Activated CD8-positive, alpha-beta memory T cell treated with anti-CD3 and anti-CD28 coated beads, Interleukin-2, amount 10 ng/mL, durations not matched to agents 7 days and 5 days (primary cell): ENCODE data around the gene KIF6. TPM values are rescaled to one million over a fixed set of nuclear protein-coding genes. Genes with fewer than 3 reads are reported as not detected.

Experiments
- ATAC-seq: fragments of 150-1000 bp; cut with Tn5 transposase; one replicate; pipeline ENCODE4 v1.10.0; 2021; ENCODE audit warnings: moderate library complexity
- CTCF ChIA-PET: fragments of 350-600 bp; sonication (Branson Sonifier 250); formaldehyde crosslinking; loops from one replicate; lab custom pipeline; 2021; ENCODE audit warnings: antibody characterized with exemption; lab: Charles Lee
- DNase-seq: peaks from one replicate; pipeline ENCODE4 v3.0.0-alpha.2; 2020
- H3K27ac Mint-ChIP-seq: one replicate; pipeline ENCODE4 v1.8.0; 2021; ENCODE audit warnings: mild to moderate bottlenecking, mixed read lengths
- H3K27me3 Mint-ChIP-seq: one replicate; pipeline ENCODE4 v1.8.0; 2021; ENCODE audit warnings: mixed read lengths
- H3K36me3 Mint-ChIP-seq: one replicate; pipeline ENCODE4 v1.8.0; 2021; ENCODE audit warnings: mild to moderate bottlenecking, mixed read lengths
- H3K4me1 Mint-ChIP-seq: one replicate; pipeline ENCODE4 v1.8.0; 2021; ENCODE audit warnings: mixed read lengths
- H3K4me3 Mint-ChIP-seq: one replicate; pipeline ENCODE4 v1.8.0; 2021; ENCODE audit warnings: mild to moderate bottlenecking, moderate library complexity, mixed read lengths
- H3K9me3 Mint-ChIP-seq: one replicate; pipeline ENCODE4 v1.8.0; 2022; ENCODE audit warnings: low read depth, mixed read lengths
- total RNA-seq, 2 experiments: library from RNA; stranded (reverse); gene quantifications; one replicate each; pipeline ENCODE4 v1.2.3, GENCODE V29; 2021

Gene KIF6
- total RNA-seq, 2 experiments from 2014 or later = not detected

DNA sequence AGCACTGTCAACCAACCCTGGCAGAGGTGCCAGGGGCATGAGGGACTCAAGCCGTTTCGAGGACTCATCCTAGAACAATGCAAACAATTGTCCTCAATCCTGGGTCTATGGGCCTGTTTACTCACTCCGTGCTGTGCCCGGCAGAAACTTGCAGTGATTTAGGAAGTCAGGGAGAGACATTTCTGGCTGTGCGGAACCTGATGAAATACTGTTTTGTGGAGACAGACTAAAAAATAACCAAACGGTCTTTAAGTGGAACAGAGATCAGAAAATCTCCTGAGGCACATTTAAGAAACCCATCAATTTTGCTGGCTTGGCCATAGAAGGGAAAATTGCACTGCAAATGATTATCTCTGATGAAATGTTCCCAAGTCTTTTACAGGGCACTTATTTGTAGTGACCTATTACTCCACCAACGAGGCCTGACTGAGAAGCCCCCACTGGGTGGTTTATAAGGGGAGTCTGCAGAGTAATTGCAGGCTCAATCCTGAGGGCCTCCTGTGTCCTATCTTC is 322.9 kb downstream of the KIF6 start:
- peaks cover 6% of the 10 kb centered on the region for H3K4me1 Mint-ChIP-seq
- H3K4me3 Mint-ChIP-seq = no peak overlapping the region
- DNase-seq (no peak), ATAC-seq (no peak)
- no peak overlapping the region for H3K27ac Mint-ChIP-seq
- H3K36me3 Mint-ChIP-seq = no peaks in the 10 kb centered on the region
- CTCF ChIA-PET = no interaction called here
- H3K27me3 Mint-ChIP-seq = peaks cover 10% of the 10 kb centered on the region
- no peaks in the 10 kb centered on the region for H3K9me3 Mint-ChIP-seq

DNA sequence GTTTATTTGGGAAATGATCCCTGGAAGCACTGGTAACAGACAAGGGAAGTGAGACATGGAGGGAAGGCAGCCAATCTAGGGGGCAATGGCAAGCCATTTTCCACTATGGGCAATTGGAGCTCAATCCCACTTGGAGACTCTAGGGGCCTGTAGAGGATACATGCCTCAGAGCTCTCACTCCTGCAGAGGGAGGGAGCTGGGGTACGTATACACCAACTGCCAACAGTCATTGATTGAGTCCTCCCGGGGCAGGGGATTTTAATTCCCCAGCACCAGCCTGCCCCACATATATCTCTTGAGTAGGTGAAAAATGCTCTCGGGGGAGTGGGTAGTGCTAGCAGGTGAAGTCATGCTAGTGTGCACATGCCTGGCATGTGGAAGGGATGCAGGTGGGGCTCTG is 323.8 kb downstream of the KIF6 start:
- Mint-ChIP-seq H3K27me3 (peaks cover 8% of the 10 kb centered on the region), H3K4me1 (peaks cover 4% of the 10 kb centered on the region), H3K9me3 (no peaks in the 10 kb centered on the region), H3K4me3 (no peak overlapping the region), H3K27ac (no peak overlapping the region), H3K36me3 (no peaks in the 10 kb centered on the region)
- DNase-seq = no peak
- ATAC-seq = no peak
- CTCF ChIA-PET = no interaction called here

DNA sequence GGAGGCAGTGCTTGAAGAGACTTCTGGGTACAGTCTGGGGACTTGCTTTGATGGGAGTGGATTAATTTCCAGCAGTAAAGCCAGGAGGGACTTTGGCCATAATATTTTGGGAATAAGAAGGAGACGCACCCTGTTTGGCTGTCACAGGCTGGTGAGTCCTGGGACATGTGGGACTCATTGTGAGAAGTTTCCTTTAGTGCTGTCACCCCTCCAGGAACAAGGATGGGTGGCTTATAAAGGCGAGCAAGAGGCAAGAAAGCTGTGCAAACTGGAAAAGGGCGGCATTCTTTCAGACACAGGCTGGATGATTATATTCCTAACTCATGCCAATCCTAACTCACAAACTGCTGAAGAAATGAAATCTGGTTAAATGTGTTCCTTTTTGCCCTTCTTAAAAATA is 325.2 kb downstream of the KIF6 start:
- ATAC-seq = no peak

DNA sequence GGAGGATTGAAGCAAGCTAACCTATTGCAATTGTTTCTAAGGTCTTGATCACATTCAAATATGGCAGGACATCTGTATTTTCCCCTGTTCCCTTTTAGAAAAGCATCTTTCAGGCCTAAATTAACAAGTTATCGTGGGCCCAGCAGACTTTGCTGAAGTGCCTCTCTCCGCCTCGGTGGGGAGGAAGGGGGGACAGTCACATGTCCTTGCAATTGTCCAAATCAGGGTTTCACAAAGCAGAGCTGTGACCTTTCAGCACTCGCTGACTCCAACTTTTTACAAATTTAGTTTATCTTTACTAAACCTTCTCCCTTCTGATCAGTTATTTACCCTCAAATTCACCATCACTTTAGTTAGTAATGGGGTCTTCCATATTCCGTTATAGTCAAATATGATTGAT is 328.4 kb downstream of the KIF6 start:
- peaks cover 12% of the 10 kb centered on the region for H3K27me3 Mint-ChIP-seq
- no peak overlapping the region for H3K4me3 Mint-ChIP-seq
- H3K9me3 Mint-ChIP-seq = no peaks in the 10 kb centered on the region
- H3K4me1 Mint-ChIP-seq = no peaks in the 10 kb centered on the region
- DNase-seq (no peak), ATAC-seq (no peak)
- no peaks in the 10 kb centered on the region for H3K36me3 Mint-ChIP-seq
- CTCF ChIA-PET = no interaction called here
- no peak overlapping the region for H3K27ac Mint-ChIP-seq

More for the DNA sequence above, 325.2 kb downstream of the KIF6 start:
- Mint-ChIP-seq H3K27me3 (peaks cover 4% of the 10 kb centered on the region), H3K27ac (no peak overlapping the region), H3K9me3 (no peaks in the 10 kb centered on the region), H3K4me1 (no peaks in the 10 kb centered on the region), H3K36me3 (no peaks in the 10 kb centered on the region), H3K4me3 (no peak overlapping the region)
- CTCF ChIA-PET = no interaction called here
- no peak for DNase-seq

DNA sequence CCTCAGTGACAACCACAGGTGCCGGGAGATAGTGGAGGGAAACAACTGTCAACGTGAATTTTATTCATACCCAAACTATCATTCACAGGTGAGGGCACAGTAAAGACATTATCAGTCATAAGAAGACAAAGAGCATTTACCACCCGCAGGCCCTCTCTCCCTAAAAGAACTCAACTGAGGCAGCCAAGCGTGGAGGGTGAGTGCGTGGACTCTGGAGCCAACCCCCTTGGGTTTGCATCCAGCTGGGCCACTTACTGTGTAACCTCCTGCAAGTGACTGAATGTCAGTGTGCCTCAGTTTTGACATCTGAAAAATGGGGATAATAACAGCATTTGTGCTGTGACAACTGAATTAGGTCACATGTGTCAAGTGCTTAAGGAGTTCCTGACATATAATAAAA is 332.1 kb downstream of the KIF6 start:
- DNase-seq (no peak), ATAC-seq (no peak)
- Mint-ChIP-seq H3K9me3 (no peaks in the 10 kb centered on the region), H3K4me1 (no peaks in the 10 kb centered on the region), H3K27ac (no peak overlapping the region), H3K36me3 (no peaks in the 10 kb centered on the region), H3K27me3 (peaks cover 25% of the 10 kb centered on the region), H3K4me3 (no peak overlapping the region)
- CTCF ChIA-PET = no interaction called here

- no peaks in the 10 kb centered on the region for H3K9me3 Mint-ChIP-seq
- no peaks in the 10 kb centered on the region for H3K36me3 Mint-ChIP-seq
- DNase-seq (no peak), ATAC-seq (no peak)
- H3K4me1 Mint-ChIP-seq = no peaks in the 10 kb centered on the region
- H3K4me3 Mint-ChIP-seq = no peak overlapping the region
- no peak overlapping the region for H3K27ac Mint-ChIP-seq
- H3K27me3 Mint-ChIP-seq = peaks cover 21% of the 10 kb centered on the region
- CTCF ChIA-PET = no interaction called here
These were observed 334.0 kb downstream of the KIF6 start for GRCh38 chr6:39391182-39391581.

DNA sequence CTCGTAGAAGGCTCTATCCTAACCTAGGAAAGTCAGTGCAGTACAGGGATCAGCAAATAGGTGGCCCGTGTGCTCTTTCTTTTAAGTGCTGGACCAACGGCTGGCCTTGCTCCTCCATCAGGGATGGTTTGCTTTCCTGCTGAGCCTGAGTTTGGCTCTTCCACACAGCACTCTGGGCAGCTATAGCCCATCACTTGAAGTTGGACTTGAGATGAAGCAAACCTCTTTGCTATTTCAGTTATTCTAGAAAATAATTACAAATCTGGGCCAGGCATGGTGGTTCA is 335.8 kb downstream of the KIF6 start:
- CTCF ChIA-PET = no interaction called here
- Mint-ChIP-seq H3K4me1 (no peaks in the 10 kb centered on the region), H3K9me3 (no peaks in the 10 kb centered on the region), H3K27me3 (peaks cover 21% of the 10 kb centered on the region), H3K36me3 (no peaks in the 10 kb centered on the region), H3K4me3 (no peak overlapping the region), H3K27ac (no peak overlapping the region)
- DNase-seq (no peak), ATAC-seq (no peak)

GRCh38 chr6:39388606-39389483 is 336.4 kb downstream of the KIF6 start:
- Mint-ChIP-seq H3K36me3 (no peaks in the 10 kb centered on the region), H3K4me1 (no peaks in the 10 kb centered on the region), H3K9me3 (no peaks in the 10 kb centered on the region), H3K27me3 (peaks cover 21% of the 10 kb centered on the region), H3K27ac (no peak overlapping the region), H3K4me3 (no peak overlapping the region)
- CTCF ChIA-PET = interaction anchor here (0.6 kb wide), 1 partner anchor 475 kb away, joined by 3 read pairs; no protein-coding TSS in a partner anchor
- ATAC-seq (no peak), DNase-seq (no peak)

- no peaks in the 10 kb centered on the region for H3K9me3 Mint-ChIP-seq
- CTCF ChIA-PET = no interaction called here
- peaks cover 24% of the 10 kb centered on the region for H3K27me3 Mint-ChIP-seq
- no peak overlapping the region for H3K27ac Mint-ChIP-seq
- ATAC-seq = no peak
- DNase-seq = no peak
- no peaks in the 10 kb centered on the region for H3K36me3 Mint-ChIP-seq
- H3K4me1 Mint-ChIP-seq = no peaks in the 10 kb centered on the region
- H3K4me3 Mint-ChIP-seq = no peak overlapping the region
These were observed 337.4 kb downstream of the KIF6 start for GRCh38 chr6:39387785-39388184.

GRCh38 chr6:39386487-39386886 is 338.7 kb downstream of the KIF6 start:
- Mint-ChIP-seq H3K36me3 (no peaks in the 10 kb centered on the region), H3K27ac (no peak overlapping the region), H3K4me3 (no peak overlapping the region), H3K9me3 (no peaks in the 10 kb centered on the region), H3K4me1 (no peaks in the 10 kb centered on the region), H3K27me3 (peaks cover 22% of the 10 kb centered on the region)
- CTCF ChIA-PET = interaction anchor here (1.4 kb wide), 1 partner anchor 40 kb away, joined by 3 read pairs; no protein-coding TSS in a partner anchor
- DNase-seq (no peak), ATAC-seq (no peak)

DNA sequence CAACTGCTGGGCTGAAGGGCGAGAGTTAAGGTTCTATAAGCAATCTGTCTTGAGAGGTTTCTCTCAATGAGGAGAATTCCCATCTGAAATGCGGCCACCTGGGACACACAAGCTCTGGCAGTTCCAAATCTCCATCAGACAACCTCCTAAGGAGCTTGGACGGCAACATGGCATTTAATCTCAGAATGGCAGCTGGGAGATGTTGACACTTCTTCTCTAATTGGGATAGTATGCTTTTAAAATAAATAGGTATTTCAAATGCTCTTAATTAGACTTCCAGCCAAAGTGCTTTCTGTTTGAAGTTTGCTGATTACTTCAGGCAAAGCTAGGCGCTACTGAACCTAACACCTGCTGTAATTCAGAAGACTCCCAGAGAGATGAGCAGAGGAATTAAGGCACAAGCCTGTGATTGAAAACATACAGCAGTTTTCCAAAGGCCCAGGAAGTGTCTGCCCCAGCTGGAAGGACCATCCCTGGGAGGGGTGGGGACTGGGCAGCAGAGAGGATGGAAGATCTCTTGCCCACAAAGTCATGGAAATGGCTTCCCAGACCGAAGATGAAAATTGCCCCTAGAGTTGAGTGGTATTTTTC is 343.6 kb downstream of the KIF6 start:
- Mint-ChIP-seq H3K36me3 (no peaks in the 10 kb centered on the region), H3K9me3 (no peaks in the 10 kb centered on the region), H3K27ac (no peak overlapping the region), H3K4me3 (no peak overlapping the region), H3K27me3 (peaks cover 16% of the 10 kb centered on the region), H3K4me1 (no peaks in the 10 kb centered on the region)
- DNase-seq = no peak
- no peak for ATAC-seq
- CTCF ChIA-PET = no interaction called here

GRCh38 chr6:39380837-39381549 is 344.2 kb downstream of the KIF6 start:
- DNase-seq (no peak), ATAC-seq (no peak)
- Mint-ChIP-seq H3K27me3 (peaks cover 21% of the 10 kb centered on the region), H3K4me1 (no peaks in the 10 kb centered on the region), H3K36me3 (no peaks in the 10 kb centered on the region), H3K4me3 (no peak overlapping the region), H3K9me3 (no peaks in the 10 kb centered on the region), H3K27ac (no peak overlapping the region)
- CTCF ChIA-PET = no interaction called here

GRCh38 chr6:39378960-39379425 is 346.2 kb downstream of the KIF6 start:
- ATAC-seq (no peak), DNase-seq (no peak)
- no peak overlapping the region for H3K4me3 Mint-ChIP-seq
- no peak overlapping the region for H3K27ac Mint-ChIP-seq
- no peaks in the 10 kb centered on the region for H3K4me1 Mint-ChIP-seq
- CTCF ChIA-PET = no interaction called here
- no peaks in the 10 kb centered on the region for H3K36me3 Mint-ChIP-seq
- H3K27me3 Mint-ChIP-seq = peaks cover 28% of the 10 kb centered on the region
- H3K9me3 Mint-ChIP-seq = no peaks in the 10 kb centered on the region
